SW 1271 (cell line): ENCODE measurements around the gene RGS4.

Experiments used
- DNase-seq, 2 experiments: peaks; one replicate each; lab custom pipeline; 2025; lab: John Stamatoyannopoulos, UW

RGS4 gene

DNA sequence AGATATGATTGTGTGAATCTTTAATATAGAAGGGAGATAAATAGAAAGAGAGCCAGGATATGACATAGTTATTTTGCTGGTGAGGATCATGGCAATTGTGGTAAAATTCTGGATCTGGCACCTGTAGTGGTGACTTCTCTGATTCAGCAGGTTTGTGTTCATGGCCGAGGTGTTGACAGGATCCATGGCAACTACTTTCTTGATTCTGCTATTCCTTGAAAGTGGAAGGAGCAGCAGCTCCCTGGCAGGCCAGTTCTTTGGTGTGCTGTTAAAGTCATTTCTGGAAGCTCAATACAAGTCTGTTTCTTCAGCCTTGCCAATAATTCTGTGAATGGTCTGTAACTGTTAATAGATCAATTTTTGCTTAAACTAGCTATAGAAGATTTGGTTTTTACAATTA is 33.4 kb downstream of the RGS4 start:
- DNase-seq, result no peak

DNA sequence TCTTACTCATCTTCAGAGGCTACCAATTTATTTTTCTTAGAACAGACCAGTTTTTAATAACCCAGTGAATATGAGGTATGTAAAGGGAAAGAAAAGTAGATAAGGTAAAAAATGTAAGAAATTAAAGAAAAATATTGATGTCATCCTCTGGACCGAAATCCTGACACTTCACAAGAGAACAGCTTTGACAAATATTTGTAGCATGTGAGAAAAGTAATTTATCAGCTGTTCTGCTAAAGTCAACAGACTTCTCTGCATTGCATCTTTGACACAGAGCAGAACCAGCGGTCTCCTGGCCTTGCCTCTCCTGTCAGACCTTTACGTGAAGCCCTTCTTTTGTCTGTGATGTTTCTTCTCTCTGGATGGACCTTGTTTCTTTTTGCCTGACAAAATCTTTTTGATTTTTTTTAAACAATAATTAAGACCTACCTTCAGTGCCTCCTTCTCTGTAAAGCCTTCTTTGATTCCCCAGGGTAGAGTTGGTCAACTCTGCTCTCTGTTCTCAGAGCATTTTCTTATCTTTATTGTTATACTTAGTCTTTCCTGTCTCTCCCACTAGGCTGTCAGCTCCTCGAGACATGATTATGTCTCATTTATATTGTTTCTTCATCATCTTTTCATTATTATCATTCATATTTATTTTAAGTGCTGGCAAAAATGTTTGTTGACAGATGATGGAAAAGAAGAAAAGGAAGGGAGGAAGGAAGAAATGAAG is 35.4 kb downstream of the RGS4 start:
- no peak for DNase-seq

DNA sequence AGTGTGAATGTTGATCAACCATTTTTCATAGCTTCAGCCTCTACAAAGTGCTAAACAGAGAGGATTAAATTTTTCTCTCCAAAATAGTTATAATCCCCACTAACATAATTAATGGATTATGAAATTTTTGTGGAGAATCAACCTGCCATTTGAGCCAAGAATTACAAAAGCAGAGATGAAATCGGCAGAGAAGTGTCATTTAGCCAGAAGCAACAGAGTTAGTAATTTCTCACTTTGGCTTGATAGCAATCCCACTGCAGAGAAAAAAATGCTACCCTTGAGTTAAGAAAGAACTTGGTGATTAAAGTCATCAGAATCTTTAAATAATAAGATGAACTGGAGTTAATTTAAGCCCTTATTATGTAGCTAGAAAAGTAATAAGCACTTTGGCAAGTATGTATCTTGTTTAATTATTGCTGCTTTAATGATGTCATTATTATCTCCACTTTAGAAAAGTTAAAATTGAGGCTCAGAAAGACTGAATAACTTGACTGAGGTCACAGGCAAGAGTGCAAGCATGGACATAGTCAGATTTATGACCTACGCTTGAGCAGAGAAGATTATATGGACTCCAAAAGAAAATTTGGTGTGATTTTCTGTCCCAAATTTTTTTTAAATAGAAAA is 37.3 kb downstream of the RGS4 start:
- no peak for DNase-seq

DNA sequence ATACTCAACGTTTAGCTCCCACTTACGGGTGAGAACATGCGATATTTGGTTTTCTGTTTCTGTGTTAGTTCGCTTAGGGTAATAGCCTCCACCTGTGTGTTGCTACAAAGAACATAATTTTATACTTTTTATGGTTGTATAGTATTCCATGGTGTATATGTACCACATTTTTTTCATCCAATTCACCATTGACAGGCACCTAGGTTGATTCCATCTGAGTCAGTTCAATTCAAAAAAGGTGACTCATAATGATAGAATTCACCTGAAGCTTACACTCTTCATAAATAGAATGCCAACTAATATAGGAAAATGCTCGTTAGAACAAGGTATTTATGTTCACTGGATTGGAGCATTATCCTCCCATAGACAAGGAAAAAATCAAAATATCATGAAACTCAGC is 38.5 kb downstream of the RGS4 start:
- DNase-seq, result no peak

DNA sequence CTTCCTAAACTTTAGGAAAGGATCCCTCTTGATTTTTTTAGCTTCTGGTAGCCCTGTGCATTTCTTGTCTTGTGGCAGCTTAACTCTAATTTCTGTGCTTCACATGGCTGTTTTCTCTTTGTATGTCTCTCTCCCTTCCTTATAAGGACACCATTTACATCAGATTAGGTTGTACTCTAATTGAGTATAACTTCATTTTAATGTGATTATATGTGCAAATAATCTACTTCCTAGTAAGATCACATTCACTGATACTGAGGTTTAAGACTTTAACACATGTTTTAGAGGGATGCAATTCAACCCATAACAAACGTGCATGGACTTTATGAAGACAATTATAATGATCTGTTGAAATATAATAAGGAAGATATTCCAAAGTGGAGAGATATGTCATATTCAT is 46.7 kb downstream of the RGS4 start:
- DNase-seq, result no peak

DNA sequence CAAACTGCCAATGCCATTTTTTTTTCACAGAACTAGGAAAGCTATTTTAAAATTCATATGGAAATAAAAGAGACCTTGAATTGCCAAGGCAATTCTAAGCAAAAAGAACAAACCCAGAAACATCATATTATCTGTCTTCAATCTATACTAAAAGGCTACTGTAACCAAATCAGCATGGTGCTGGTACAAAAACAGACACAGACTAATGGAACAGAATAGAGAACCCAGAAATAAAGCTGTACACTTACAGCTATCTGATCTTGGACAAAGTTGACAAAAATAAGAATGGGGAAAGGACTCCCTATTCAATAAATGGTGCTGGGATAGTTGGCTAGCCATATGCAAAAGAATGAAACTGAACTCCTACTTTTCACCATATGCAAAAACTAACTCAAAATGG is 50.5 kb downstream of the RGS4 start:
- no peak for DNase-seq

DNA sequence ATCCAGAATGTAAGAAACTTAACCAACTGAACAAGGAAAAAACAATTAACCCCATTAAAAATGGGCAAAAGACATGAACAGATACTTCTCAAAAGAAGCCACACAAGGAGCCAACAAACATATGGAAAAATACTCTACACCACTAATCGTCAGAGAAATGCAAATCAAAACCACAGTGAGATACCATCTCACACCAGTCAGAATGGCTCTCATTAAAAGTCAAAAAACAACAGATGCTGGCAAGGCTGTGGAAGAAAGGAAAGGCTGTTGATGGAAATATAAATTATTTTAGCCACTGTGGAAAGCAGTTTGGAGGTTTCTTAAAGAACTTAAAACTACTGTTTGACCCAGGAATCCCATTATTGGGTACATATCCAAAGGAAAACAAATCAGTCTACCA is 51.2 kb downstream of the RGS4 start:
- no peak for DNase-seq

DNA sequence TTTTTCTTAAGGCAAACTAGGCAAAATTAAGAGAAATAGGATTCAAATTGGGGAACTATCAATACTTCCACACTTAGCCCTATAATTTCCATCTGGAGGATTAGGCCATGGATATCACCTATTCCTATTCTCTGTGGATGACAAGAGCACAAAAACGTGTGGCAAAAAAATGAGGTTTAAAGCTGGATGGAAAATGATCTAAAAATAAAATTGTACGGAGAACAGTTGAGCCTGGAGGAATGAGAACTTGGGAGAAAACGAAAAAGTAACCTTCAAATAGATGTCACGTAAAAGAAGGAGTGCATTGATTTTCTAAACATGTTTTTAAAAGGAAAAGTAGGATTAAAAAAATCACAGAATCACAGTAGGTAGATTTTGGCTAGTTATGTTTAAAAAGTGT is 55.7 kb downstream of the RGS4 start:
- no peak for DNase-seq
